OCI-LY1 (cell line): ENCODE data around the gene HS1BP3.

Source experiments
- H2AFZ ChIP-seq: fragments of 200-600 bp; sonication (generic), shearing (Covaris generic); 2 replicates; pipeline ENCODE4 v1.6.0; 2014; ENCODE audit warnings: antibody characterized with exemption, mild to moderate bottlenecking, low read length
- H3F3A ChIP-seq: fragments of 200-600 bp; sonication (generic), shearing (Covaris generic); 2 replicates; pipeline ENCODE4 v1.6.0; 2014; ENCODE audit warnings: mild to moderate bottlenecking, antibody characterized with exemption, low read length, moderate library complexity; ENCODE audit not compliant: insufficient read depth
- H3K27ac ChIP-seq: fragments of 200-600 bp; sonication (generic); 2 replicates; pipeline ENCODE4 v1.5.1; 2014; ENCODE audit warnings: low read length, mixed run types, mild to moderate bottlenecking, low read depth; ENCODE audit not compliant: poor library complexity, severe bottlenecking
- H3K27me3 ChIP-seq: fragments of 200-600 bp; sonication (generic); 2 replicates; pipeline ENCODE4 v1.6.0; 2014; ENCODE audit warnings: antibody characterized with exemption, mild to moderate bottlenecking, low read length, moderate library complexity; ENCODE audit not compliant: insufficient read depth
- H3K36me3 ChIP-seq: fragments of 200-600 bp; sonication (generic); 2 replicates; pipeline ENCODE4 v1.6.1; 2014; ENCODE audit warnings: mild to moderate bottlenecking, antibody characterized with exemption, low read length, moderate library complexity, mixed read lengths; ENCODE audit not compliant: insufficient read depth
- H3K4me1 ChIP-seq: fragments of 200-600 bp; sonication (generic); 2 replicates; pipeline ENCODE4 v1.5.1; 2014; ENCODE audit warnings: mild to moderate bottlenecking, low read length, moderate library complexity; ENCODE audit not compliant: insufficient read depth, severe bottlenecking
- H3K4me2 ChIP-seq: fragments of 200-600 bp; sonication (generic), shearing (Covaris generic); 2 replicates; pipeline ENCODE4 v1.6.1; 2014; ENCODE audit warnings: low read length
- H3K4me3 ChIP-seq: fragments of 200-600 bp; sonication (generic); 2 replicates; pipeline ENCODE4 v1.5.1; 2014; ENCODE audit warnings: low read length, low read depth, mild to moderate bottlenecking, mixed read lengths; ENCODE audit not compliant: poor library complexity, severe bottlenecking
- H3K79me2 ChIP-seq: fragments of 200-600 bp; shearing (Covaris generic); 2 replicates; pipeline ENCODE4 v1.6.1; 2016; ENCODE audit warnings: mixed run types, low read length, mixed read lengths; ENCODE audit not compliant: insufficient read depth
- H3K9ac ChIP-seq: fragments of 200-600 bp; sonication (generic), shearing (Covaris generic); 2 replicates; pipeline ENCODE4 v1.6.1; 2014; ENCODE audit warnings: mild to moderate bottlenecking, low read length, mixed read lengths
- H3K9me2 ChIP-seq: fragments of 200-600 bp; sonication (generic), shearing (Covaris generic); 2 replicates; pipeline ENCODE4 v1.6.1; 2014; ENCODE audit warnings: low read depth, mild to moderate bottlenecking, low read length, mixed read lengths
- H3K9me3 ChIP-seq: fragments of 200-600 bp; shearing (Covaris generic); 2 replicates; pipeline ENCODE4 v1.6.1; 2014; ENCODE audit warnings: low read length, mixed read lengths
- H4K20me1 ChIP-seq: fragments of 200-600 bp; sonication (generic), shearing (Covaris generic); 2 replicates; pipeline ENCODE4 v1.6.0; 2016; ENCODE audit warnings: mild to moderate bottlenecking, low read length; ENCODE audit not compliant: insufficient read depth
- EZH2 ChIP-seq: fragments of 200-600 bp; sonication (generic), shearing (Covaris generic); IDR thresholded peaks from 2 replicates; pipeline ENCODE4 v1.8.0; 2017; ENCODE audit warnings: borderline replicate concordance, mixed run types, mild to moderate bottlenecking, antibody characterized with exemption, low read length, moderate library complexity, mixed read lengths
- TF ChIP-seq, protein P1 (sequence below): fragments of 200-600 bp; sonication (generic), shearing (Covaris generic); IDR thresholded peaks from 2 replicates; pipeline ENCODE4 v1.5.1; 2017; ENCODE audit warnings: mild to moderate bottlenecking, antibody characterized with exemption, low read length, moderate library complexity, mixed read lengths

HS1BP3 gene

GRCh38 chr2:20638646-20639430 lies 12.1 kb downstream of the HS1BP3 start:
- Histone ChIP-seq H2AFZ (no peak overlapping the region), H3K9me3 (no peaks in the 10 kb centered on the region), H3K27ac (no peak overlapping the region), H3K4me1 (no peaks in the 10 kb centered on the region), H3F3A (no peaks in the 10 kb centered on the region), H3K27me3 (no peaks in the 10 kb centered on the region), H3K79me2 (no peaks in the 10 kb centered on the region), H3K4me2 (no peak overlapping the region), H4K20me1 (no peaks in the 10 kb centered on the region), H3K36me3 (no peaks in the 10 kb centered on the region; the same call in 1 of the 2 replicates), H3K9me2 (no peaks in the 10 kb centered on the region), H3K4me3 (no peak overlapping the region), H3K9ac (no peak overlapping the region)
- TF ChIP-seq, protein P1, sequence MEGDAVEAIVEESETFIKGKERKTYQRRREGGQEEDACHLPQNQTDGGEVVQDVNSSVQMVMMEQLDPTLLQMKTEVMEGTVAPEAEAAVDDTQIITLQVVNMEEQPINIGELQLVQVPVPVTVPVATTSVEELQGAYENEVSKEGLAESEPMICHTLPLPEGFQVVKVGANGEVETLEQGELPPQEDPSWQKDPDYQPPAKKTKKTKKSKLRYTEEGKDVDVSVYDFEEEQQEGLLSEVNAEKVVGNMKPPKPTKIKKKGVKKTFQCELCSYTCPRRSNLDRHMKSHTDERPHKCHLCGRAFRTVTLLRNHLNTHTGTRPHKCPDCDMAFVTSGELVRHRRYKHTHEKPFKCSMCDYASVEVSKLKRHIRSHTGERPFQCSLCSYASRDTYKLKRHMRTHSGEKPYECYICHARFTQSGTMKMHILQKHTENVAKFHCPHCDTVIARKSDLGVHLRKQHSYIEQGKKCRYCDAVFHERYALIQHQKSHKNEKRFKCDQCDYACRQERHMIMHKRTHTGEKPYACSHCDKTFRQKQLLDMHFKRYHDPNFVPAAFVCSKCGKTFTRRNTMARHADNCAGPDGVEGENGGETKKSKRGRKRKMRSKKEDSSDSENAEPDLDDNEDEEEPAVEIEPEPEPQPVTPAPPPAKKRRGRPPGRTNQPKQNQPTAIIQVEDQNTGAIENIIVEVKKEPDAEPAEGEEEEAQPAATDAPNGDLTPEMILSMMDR = no peak
- TF ChIP-seq EZH2 = no peak

DNA sequence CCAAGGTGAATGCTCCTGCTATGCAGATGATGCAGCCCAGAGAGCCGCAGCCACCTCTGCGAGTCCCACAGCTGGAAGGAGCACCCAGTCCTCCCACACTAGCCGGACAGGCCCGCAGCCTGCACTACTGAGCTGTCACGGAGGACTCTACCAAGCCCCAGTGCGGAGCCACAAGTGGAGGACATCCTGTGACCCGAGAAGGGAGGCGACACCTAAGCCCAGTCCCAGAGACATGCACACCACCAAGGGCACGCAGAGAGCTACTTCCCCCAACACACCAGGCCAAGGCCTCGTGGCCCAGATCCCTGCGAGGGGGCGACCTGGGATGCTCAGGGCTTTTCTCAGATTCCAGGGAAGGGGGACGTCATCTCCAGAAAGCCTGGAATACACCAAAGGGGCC lies 12.9 kb downstream of the HS1BP3 start:
- Histone ChIP-seq H3K9ac (no peak overlapping the region), H3K79me2 (no peaks in the 10 kb centered on the region), H3K4me2 (no peak overlapping the region), H3K36me3 (no peaks in the 10 kb centered on the region; the same call in 1 of the 2 replicates), H3K4me3 (no peak overlapping the region), H2AFZ (no peak overlapping the region), H3F3A (no peaks in the 10 kb centered on the region), H3K9me3 (no peaks in the 10 kb centered on the region), H3K9me2 (no peaks in the 10 kb centered on the region), H3K27me3 (no peaks in the 10 kb centered on the region), H4K20me1 (no peaks in the 10 kb centered on the region), H3K4me1 (peaks cover 2% of the 10 kb centered on the region), H3K27ac (no peak overlapping the region)
- no peak for TF ChIP-seq EZH2
- TF ChIP-seq, protein P1 = no peak

GRCh38 chr2:20637147-20637546 lies 13.8 kb downstream of the HS1BP3 start:
- no peaks in the 10 kb centered on the region for H3K9me2 ChIP-seq
- no peaks in the 10 kb centered on the region; the same call in 1 of the 2 replicates for H3K36me3 ChIP-seq
- H3K27me3 ChIP-seq = no peaks in the 10 kb centered on the region
- H3K9me3 ChIP-seq = no peaks in the 10 kb centered on the region
- no peaks in the 10 kb centered on the region for H4K20me1 ChIP-seq
- no peak overlapping the region for H3K4me3 ChIP-seq
- H2AFZ ChIP-seq = no peak overlapping the region
- no peak overlapping the region for H3K9ac ChIP-seq
- H3K4me1 ChIP-seq = peaks cover 10% of the 10 kb centered on the region
- H3F3A ChIP-seq = no peaks in the 10 kb centered on the region
- no peaks in the 10 kb centered on the region for H3K79me2 ChIP-seq
- H3K27ac ChIP-seq = no peak overlapping the region
- H3K4me2 ChIP-seq = no peak overlapping the region
- no peak for TF ChIP-seq EZH2
